Measurements from ENCODE around the gene HMOX1.
"Not testable (repeated sequence)": the region's sequence is repeated elsewhere in the genome, so short reads cannot be mapped to it uniquely, and the experiment has no call there.

Gene HMOX1

DNA sequence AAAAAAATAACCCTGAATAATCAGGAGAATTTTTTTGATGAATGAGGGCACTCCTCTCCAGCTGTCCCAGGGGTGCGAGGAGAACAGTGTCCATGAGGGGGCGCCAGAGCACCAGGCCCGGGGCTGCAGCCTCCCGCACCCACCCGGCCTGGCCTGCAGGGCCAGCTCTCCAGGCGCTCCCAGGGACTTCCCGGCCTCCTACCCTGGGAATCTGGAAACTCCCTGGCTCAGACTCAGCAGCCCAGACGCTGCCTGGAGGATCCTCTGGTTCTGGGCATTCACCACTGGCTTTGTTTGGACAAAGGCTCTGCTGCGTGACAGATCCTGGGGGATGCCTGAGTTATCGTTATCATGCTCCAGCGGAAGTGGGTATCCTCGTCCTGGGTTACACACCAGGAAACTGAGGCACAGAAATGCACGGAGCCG is 50.0 kb downstream of the HMOX1 start:
- TF ChIP-seq CTCF (conservative IDR thresholded peaks at IDR 0.05) (peak; percentile 99), ZFX (IDR thresholded peaks at IDR 0.05) (no peak)
- peak overlapping the region; percentile 46 for H3K27ac ChIP-seq

- H3K27ac ChIP-seq, result peak overlapping the region; percentile 46
These were observed 50.8 kb downstream of the HMOX1 start for GRCh38 chr22:35431483-35432227.

DNA sequence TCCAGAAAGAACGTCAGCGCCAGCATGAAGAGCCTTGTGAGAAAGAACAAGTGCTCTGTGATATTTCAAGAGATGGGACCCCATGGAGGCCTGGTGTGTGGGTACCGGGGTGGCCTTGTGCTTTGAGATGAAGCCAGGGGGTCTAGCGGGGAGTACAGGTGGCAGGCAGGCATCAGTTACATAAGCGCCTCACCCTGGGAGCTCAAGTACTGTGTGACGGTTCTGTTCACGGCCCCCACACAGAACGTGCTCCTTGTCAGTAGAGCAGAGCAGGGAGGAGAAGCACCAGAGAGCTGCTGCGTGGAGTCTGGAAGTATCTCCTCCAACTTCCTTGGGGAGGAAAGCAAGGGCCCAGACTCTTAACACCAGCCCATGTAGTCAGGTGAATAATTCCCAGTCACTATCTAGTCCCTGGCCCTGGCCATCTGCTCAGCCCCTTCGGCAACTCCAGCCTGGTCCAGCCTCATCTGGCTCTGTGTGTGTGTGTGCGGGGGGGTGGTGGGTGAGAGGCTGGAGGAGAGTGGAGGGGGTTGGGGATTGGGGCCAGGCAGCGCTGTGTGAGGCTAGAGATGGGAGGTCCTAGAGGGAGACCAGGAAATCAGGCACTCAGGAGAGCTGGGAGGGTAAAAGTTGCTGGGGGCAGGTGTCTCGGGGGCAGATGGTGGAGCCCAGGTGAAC is 51.5 kb downstream of the HMOX1 start:
- TF ChIP-seq ZFX (IDR thresholded peaks at IDR 0.05), result no peak
- TF ChIP-seq CTCF (conservative IDR thresholded peaks at IDR 0.05), result no peak
- no peak overlapping the region for H3K27ac ChIP-seq

More at GRCh38 chr22:35431483-35432227, 50.8 kb downstream of the HMOX1 start:
- TF ChIP-seq CTCF (conservative IDR thresholded peaks at IDR 0.05) (no peak), ZFX (IDR thresholded peaks at IDR 0.05) (no peak)

DNA sequence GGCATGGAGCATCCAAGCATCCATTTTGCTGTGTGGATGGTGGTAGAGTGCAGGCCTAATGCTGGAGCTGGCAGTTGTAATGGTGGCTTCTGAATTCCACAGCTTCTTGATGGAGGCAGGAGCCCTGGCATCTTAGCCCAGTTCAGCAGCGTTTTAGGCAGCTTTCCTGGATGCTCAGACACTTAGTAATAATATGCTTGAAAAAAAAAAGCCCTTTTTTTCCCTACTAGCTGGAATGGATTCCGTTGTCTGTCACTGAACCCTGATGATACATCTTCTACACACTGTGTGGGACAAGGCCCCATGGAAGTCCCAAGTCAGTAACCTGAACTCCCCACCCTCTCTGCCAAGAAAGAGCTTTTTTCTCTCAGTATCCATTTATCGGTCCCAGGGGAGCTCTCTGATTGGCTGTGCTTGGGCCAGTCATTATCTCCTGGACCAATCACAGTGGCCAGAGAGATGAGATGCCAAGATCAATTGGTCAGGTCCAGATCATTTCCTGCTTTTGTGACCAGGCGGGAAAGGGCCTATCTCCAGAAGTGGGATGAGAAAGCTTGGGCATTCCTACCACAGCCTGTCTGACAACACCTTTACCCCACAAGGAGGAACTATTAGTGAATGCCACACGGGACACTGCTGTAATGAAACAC is 53.3 kb downstream of the HMOX1 start:
- H3K27ac ChIP-seq, result no peak overlapping the region
- TF ChIP-seq ZFX (IDR thresholded peaks at IDR 0.05) (no peak), CTCF (conservative IDR thresholded peaks at IDR 0.05) (no peak)

- no peak for TF ChIP-seq ZFX (IDR thresholded peaks at IDR 0.05)
- no peak for TF ChIP-seq CTCF (conservative IDR thresholded peaks at IDR 0.05)
- H3K27ac ChIP-seq, result no peak overlapping the region
These were observed 54.4 kb downstream of the HMOX1 start for GRCh38 chr22:35435201-35435740.

- no peak for TF ChIP-seq CTCF (conservative IDR thresholded peaks at IDR 0.05)
- no peak for TF ChIP-seq ZFX (IDR thresholded peaks at IDR 0.05)
- H3K27ac ChIP-seq, result no peak overlapping the region
These were observed 55.5 kb downstream of the HMOX1 start for GRCh38 chr22:35436421-35436820.

GRCh38 chr22:35437049-35437448 is 56.2 kb downstream of the HMOX1 start:
- no peak overlapping the region for H3K27ac ChIP-seq
- TF ChIP-seq CTCF (conservative IDR thresholded peaks at IDR 0.05) (no peak), ZFX (IDR thresholded peaks at IDR 0.05) (no peak)

GRCh38 chr22:35438673-35439364 is 57.9 kb downstream of the HMOX1 start:
- H3K27ac ChIP-seq, result not testable (repeated sequence)

Data from C4-2B (cell line).